ENCODE data around the gene ZNF484. TPM values are rescaled to one million over a fixed set of nuclear protein-coding genes. Genes with fewer than 3 reads are reported as not detected.
"Not testable (repeated sequence)": the region's sequence is repeated elsewhere in the genome, so short reads cannot be mapped to it uniquely, and the experiment has no call there.

ZNF484 gene
- polyA plus RNA-seq, 1 donor from 2014 or later, result 26.0 TPM

DNA sequence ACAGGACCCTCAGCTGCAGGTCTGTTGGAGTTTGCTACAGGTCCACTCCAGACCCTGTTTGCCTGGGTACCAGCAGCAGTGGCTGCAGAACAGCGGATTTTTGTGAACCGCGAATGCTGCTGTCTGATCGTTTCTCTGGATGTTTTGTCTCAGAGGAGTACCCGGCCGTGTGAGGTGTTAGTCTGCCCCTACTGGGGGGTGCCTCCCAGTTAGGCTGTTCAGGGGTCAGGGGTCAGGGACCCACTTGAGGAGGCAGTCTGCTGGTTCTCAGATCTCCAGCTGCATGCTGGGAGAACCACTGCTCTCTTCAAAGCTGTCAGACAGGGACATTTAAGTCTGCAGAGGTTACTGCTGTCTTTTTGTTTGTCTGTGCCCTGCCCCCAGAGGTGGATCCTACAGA, 27.3 kb upstream of the ZNF484 start:
- not testable (repeated sequence) for H3F3A ChIP-seq (ENCODE audit: insufficient read depth, low read length, poor library complexity, severe bottlenecking); H3K9ac ChIP-seq (ENCODE audit: low read length); H3K27ac ChIP-seq (ENCODE audit: low read length); H2AFZ ChIP-seq (ENCODE audit: low read depth, low read length); H3K79me2 ChIP-seq (replicated peaks; ENCODE audit: insufficient read depth, low read length); H4K20me1 ChIP-seq (ENCODE audit: insufficient read depth); H3K36me3 ChIP-seq (ENCODE audit: insufficient read depth, low read length); H3K4me3 ChIP-seq (ENCODE audit: low read length); H3K4me2 ChIP-seq (ENCODE audit: low read length); H3K9me2 ChIP-seq (ENCODE audit: insufficient read depth, low read length); H3K9me3 ChIP-seq (ENCODE audit: low read length); H3K27me3 ChIP-seq (ENCODE audit: insufficient read depth, low read depth, low read length)

DNA sequence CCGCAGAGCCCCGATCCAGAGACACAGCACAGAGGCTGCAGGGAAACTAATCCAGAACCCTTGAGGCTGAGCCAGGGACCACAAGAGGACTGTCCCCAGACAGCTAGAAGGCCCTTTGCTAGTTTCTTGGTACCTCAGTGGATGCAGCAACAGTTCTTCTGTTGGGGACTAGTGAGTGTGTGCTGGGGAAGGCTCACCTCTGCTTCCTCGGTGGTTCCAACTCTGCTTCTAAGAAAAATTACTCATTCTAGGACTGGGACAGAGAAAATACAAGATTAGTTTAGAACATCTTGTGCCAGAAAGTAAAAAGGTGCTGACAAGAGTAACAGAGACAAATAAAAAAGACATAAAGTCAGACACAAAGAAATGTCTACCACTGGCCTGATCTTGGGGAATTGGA, 19.5 kb upstream of the ZNF484 start:
- TF ChIP-seq, protein P1, sequence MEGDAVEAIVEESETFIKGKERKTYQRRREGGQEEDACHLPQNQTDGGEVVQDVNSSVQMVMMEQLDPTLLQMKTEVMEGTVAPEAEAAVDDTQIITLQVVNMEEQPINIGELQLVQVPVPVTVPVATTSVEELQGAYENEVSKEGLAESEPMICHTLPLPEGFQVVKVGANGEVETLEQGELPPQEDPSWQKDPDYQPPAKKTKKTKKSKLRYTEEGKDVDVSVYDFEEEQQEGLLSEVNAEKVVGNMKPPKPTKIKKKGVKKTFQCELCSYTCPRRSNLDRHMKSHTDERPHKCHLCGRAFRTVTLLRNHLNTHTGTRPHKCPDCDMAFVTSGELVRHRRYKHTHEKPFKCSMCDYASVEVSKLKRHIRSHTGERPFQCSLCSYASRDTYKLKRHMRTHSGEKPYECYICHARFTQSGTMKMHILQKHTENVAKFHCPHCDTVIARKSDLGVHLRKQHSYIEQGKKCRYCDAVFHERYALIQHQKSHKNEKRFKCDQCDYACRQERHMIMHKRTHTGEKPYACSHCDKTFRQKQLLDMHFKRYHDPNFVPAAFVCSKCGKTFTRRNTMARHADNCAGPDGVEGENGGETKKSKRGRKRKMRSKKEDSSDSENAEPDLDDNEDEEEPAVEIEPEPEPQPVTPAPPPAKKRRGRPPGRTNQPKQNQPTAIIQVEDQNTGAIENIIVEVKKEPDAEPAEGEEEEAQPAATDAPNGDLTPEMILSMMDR (IDR thresholded peaks at IDR 0.05; ENCODE audit: poor library complexity, severe bottlenecking), result no peak
- TF ChIP-seq POLR2AphosphoS5 (IDR thresholded peaks at IDR 0.05) (no peak), EZH2 (IDR thresholded peaks at IDR 0.05; ENCODE audit: borderline replicate concordance, insufficient read depth, low read length, poor library complexity, severe bottlenecking) (no peak), RAD21 (conservative IDR thresholded peaks at IDR 0.05) (no peak)
- no peaks in the 10 kb centered on the region for H3K27me3 ChIP-seq (ENCODE audit: insufficient read depth, low read depth, low read length)

DNA sequence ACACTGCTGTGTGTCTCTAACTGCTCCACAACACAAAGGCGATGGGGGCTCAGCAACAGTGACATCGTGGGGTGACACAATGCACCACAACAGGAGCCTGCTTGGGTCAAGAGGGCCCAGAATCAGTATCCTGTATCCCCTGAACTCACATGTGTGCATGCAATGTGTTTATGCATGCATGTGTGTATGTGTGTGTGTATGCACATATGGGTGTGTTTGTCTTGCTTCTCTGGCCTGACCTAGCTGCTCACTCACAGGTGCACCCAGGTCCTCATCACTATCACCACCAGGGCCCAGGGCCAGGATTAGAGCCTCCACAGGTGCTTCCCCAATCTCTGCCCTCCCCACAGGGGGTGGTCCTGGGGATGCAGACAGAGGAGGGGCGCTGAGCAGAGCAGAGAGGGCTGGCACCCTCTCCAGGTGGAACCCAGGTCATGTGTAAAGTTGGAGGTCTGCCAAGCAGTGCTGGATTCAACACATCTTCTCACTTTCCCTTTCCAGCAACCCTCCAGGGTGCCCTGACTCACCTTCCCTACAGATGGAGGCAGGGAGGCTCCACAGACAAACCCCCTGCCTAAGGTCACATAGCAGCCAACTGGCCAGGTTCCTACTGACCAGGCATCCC, 18.1 kb upstream of the ZNF484 start:
- no peak overlapping the region for H3K4me2 ChIP-seq (ENCODE audit: low read length)
- TF ChIP-seq RAD21 (conservative IDR thresholded peaks at IDR 0.05) (no peak), EZH2 (IDR thresholded peaks at IDR 0.05; ENCODE audit: borderline replicate concordance, insufficient read depth, low read length, poor library complexity, severe bottlenecking) (no peak), SMC3 (conservative IDR thresholded peaks at IDR 0.05; ENCODE audit: poor library complexity) (no peak), MXI1 (conservative IDR thresholded peaks at IDR 0.05; ENCODE audit: poor library complexity, severe bottlenecking) (no peak), EP300 (conservative IDR thresholded peaks at IDR 0.05; ENCODE audit: poor library complexity, severe bottlenecking) (no peak), TAF1 (IDR thresholded peaks at IDR 0.05; ENCODE audit: low read depth) (no peak), POLR2AphosphoS5 (IDR thresholded peaks at IDR 0.05) (no peak)
- TF ChIP-seq, protein P2, sequence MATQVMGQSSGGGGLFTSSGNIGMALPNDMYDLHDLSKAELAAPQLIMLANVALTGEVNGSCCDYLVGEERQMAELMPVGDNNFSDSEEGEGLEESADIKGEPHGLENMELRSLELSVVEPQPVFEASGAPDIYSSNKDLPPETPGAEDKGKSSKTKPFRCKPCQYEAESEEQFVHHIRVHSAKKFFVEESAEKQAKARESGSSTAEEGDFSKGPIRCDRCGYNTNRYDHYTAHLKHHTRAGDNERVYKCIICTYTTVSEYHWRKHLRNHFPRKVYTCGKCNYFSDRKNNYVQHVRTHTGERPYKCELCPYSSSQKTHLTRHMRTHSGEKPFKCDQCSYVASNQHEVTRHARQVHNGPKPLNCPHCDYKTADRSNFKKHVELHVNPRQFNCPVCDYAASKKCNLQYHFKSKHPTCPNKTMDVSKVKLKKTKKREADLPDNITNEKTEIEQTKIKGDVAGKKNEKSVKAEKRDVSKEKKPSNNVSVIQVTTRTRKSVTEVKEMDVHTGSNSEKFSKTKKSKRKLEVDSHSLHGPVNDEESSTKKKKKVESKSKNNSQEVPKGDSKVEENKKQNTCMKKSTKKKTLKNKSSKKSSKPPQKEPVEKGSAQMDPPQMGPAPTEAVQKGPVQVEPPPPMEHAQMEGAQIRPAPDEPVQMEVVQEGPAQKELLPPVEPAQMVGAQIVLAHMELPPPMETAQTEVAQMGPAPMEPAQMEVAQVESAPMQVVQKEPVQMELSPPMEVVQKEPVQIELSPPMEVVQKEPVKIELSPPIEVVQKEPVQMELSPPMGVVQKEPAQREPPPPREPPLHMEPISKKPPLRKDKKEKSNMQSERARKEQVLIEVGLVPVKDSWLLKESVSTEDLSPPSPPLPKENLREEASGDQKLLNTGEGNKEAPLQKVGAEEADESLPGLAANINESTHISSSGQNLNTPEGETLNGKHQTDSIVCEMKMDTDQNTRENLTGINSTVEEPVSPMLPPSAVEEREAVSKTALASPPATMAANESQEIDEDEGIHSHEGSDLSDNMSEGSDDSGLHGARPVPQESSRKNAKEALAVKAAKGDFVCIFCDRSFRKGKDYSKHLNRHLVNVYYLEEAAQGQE (IDR thresholded peaks at IDR 0.05; ENCODE audit: borderline replicate concordance), result no peak
- TF ChIP-seq, protein P1 (IDR thresholded peaks at IDR 0.05; ENCODE audit: poor library complexity, severe bottlenecking), result no peak
- no peaks in the 10 kb centered on the region for H3K27me3 ChIP-seq (ENCODE audit: insufficient read depth, low read depth, low read length)
- no peak overlapping the region for H3K4me3 ChIP-seq (ENCODE audit: low read length)
- H3K9me2 ChIP-seq (ENCODE audit: insufficient read depth, low read length), result no peaks in the 10 kb centered on the region
- no peaks in the 10 kb centered on the region for H4K20me1 ChIP-seq (ENCODE audit: insufficient read depth)
- H3K79me2 ChIP-seq (replicated peaks; ENCODE audit: insufficient read depth, low read length), result no peaks in the 10 kb centered on the region
- no peaks in the 10 kb centered on the region for H3F3A ChIP-seq (ENCODE audit: insufficient read depth, low read length, poor library complexity, severe bottlenecking)
- no peaks in the 10 kb centered on the region for H3K36me3 ChIP-seq (ENCODE audit: insufficient read depth, low read length)
- H3K27ac ChIP-seq (ENCODE audit: low read length), result no peak overlapping the region
- H3K9ac ChIP-seq (ENCODE audit: low read length), result no peak overlapping the region
- H2AFZ ChIP-seq (ENCODE audit: low read depth, low read length), result no peak overlapping the region
- no peaks in the 10 kb centered on the region for H3K9me3 ChIP-seq (ENCODE audit: low read length)

More for the DNA sequence above, 19.5 kb upstream of the ZNF484 start:
- no peaks in the 10 kb centered on the region for H3F3A ChIP-seq (ENCODE audit: insufficient read depth, low read length, poor library complexity, severe bottlenecking)
- no peak overlapping the region for H3K4me3 ChIP-seq (ENCODE audit: low read length)
- H3K27ac ChIP-seq (ENCODE audit: low read length), result no peak overlapping the region
- no peak overlapping the region for H2AFZ ChIP-seq (ENCODE audit: low read depth, low read length)
- no peak overlapping the region for H3K9ac ChIP-seq (ENCODE audit: low read length)
- no peaks in the 10 kb centered on the region for H3K9me2 ChIP-seq (ENCODE audit: insufficient read depth, low read length)
- H3K4me2 ChIP-seq (ENCODE audit: low read length), result no peak overlapping the region
- no peaks in the 10 kb centered on the region for H4K20me1 ChIP-seq (ENCODE audit: insufficient read depth)
- no peaks in the 10 kb centered on the region for H3K79me2 ChIP-seq (replicated peaks; ENCODE audit: insufficient read depth, low read length)
- no peaks in the 10 kb centered on the region for H3K9me3 ChIP-seq (ENCODE audit: low read length)
- H3K36me3 ChIP-seq (ENCODE audit: insufficient read depth, low read length), result no peaks in the 10 kb centered on the region
